K562 (cell line): ENCODE results near the gene EPHA2. TPM values are rescaled to one million over a fixed set of nuclear protein-coding genes. Genes with fewer than 3 reads are reported as not detected.

ENCODE experiments used
- ARNT ChIP-seq, 2 experiments: fragments of 450-650 bp; IDR thresholded peaks; 2 replicates each; pipeline ENCODE4 v1.6.1; 2016; ENCODE audit warnings: mild to moderate bottlenecking in 1 of 2
- CSDE1 ChIP-seq, 2 experiments: fragments of 450-650 bp; IDR thresholded peaks; 2 replicates each; pipeline ENCODE4 v1.6.1; 2016; ENCODE audit warnings: mild to moderate bottlenecking in 1 of 2
- E4F1 ChIP-seq: fragments of 250-450 bp; sonication (Bioruptor Pico); IDR thresholded peaks from 2 replicates; pipeline ENCODE4 v1.5.0; 2021; ENCODE audit warnings: mild to moderate bottlenecking, borderline replicate concordance
- ELF4 ChIP-seq: fragments of 450-650 bp; formaldehyde crosslinking; IDR thresholded peaks from 2 replicates; pipeline ENCODE4 v1.4.0; 2022; ENCODE audit warnings: missing genetic modification characterization
- ESRRA ChIP-seq: fragments of 450-650 bp; IDR thresholded peaks from 2 replicates; pipeline ENCODE4 v1.6.1; 2014; ENCODE audit warnings: low read depth, mild to moderate bottlenecking, moderate library complexity, borderline replicate concordance
- FOS ChIP-seq: IDR thresholded peaks from 3 replicates; pipeline ENCODE4 v1.6.1; 2011; ENCODE audit not compliant: insufficient read length; ENCODE audit errors: extremely low read depth
- HSF4 ChIP-seq: fragments of 250-450 bp; sonication (Bioruptor Pico); IDR thresholded peaks from 2 replicates; pipeline ENCODE4 v2.1.2; 2022; ENCODE audit warnings: mild to moderate bottlenecking, moderate library complexity, borderline replicate concordance
- LCOR ChIP-seq: sonication (generic); formaldehyde crosslinking; IDR thresholded peaks from 2 replicates; pipeline ENCODE4 v1.8.0; 2022; ENCODE audit warnings: mild to moderate bottlenecking, missing genetic modification reagents
- MCM3 ChIP-seq: fragments of 450-650 bp; IDR thresholded peaks from 2 replicates; pipeline ENCODE4 v1.6.1; 2016
- NEUROD1 ChIP-seq: fragments of 150-350 bp; IDR thresholded peaks from 2 replicates; pipeline ENCODE4 v1.6.1; 2014; ENCODE audit warnings: borderline replicate concordance, low read length, low read depth; ENCODE audit not compliant: partially characterized antibody
- NR3C1 ChIP-seq: sonication (generic); formaldehyde crosslinking; IDR thresholded peaks from 2 replicates; pipeline ENCODE4 v1.8.1; 2022; ENCODE audit warnings: missing genetic modification reagents
- SFPQ ChIP-seq: fragments of 200-400 bp; formaldehyde crosslinking; IDR thresholded peaks from 2 replicates; pipeline ENCODE4 v1.6.1; 2017; ENCODE audit warnings: mild to moderate bottlenecking, low read depth, low read length, moderate library complexity
- SIN3B ChIP-seq: fragments of 450-650 bp; IDR thresholded peaks from 2 replicates; pipeline ENCODE4 v1.6.1; 2017; ENCODE audit warnings: low read depth, mild to moderate bottlenecking, moderate library complexity
- SIRT6 ChIP-seq: IDR thresholded peaks from one replicate; pipeline ENCODE4 v1.6.1; 2012; ENCODE audit warnings: low read depth, mild to moderate bottlenecking, control low read depth, inconsistent platforms, low read length, moderate library complexity
- SP1 ChIP-seq: sonication (generic); formaldehyde crosslinking; IDR thresholded peaks from 2 replicates; pipeline ENCODE4 v1.8.1; 2022; ENCODE audit warnings: mild to moderate bottlenecking, missing genetic modification reagents
- TOE1 ChIP-seq, 2 experiments: fragments of 450-650 bp in 1 of 2; sonication (generic) in 1 of 2; formaldehyde crosslinking in 1 of 2; IDR thresholded peaks; 2 replicates each; pipeline versions ENCODE4 v1.7.1 to v1.8.0; 2016 to 2022; ENCODE audit warnings: borderline replicate concordance in 2 of 2, mild to moderate bottlenecking in 2 of 2, antibody characterized with exemption in 1 of 2, inconsistent platforms in 1 of 2, low read depth in 1 of 2, missing genetic modification reagents in 1 of 2, moderate library complexity in 1 of 2
- TRIM28 ChIP-seq: fragments of 450-650 bp; IDR thresholded peaks from 2 replicates; pipeline ENCODE4 v1.6.1; 2017
- USF1 ChIP-seq: sonication (generic); formaldehyde crosslinking; IDR thresholded peaks from 2 replicates; pipeline ENCODE4 v1.9.0; 2022; ENCODE audit warnings: mild to moderate bottlenecking, missing genetic modification reagents
- ZKSCAN1 ChIP-seq: fragments of 150-350 bp; IDR thresholded peaks from 2 replicates; pipeline ENCODE4 v1.6.1; 2016; ENCODE audit warnings: low read depth, low read length
- ZNF24 ChIP-seq: fragments of 450-650 bp; IDR thresholded peaks from 2 replicates; pipeline ENCODE4 v1.6.1; 2016
- ZNF561 ChIP-seq: fragments of 450-650 bp; formaldehyde crosslinking; conservative IDR thresholded peaks from 2 replicates; pipeline ENCODE4 v1.4.0; 2020; ENCODE audit warnings: mild to moderate bottlenecking, moderate library complexity
- ZNF695 ChIP-seq: fragments of 450-650 bp; formaldehyde crosslinking; IDR thresholded peaks from 2 replicates; pipeline ENCODE4 v1.4.0; 2020; ENCODE audit warnings: mild to moderate bottlenecking, moderate library complexity
- polyA plus RNA-seq, 8 experiments: library from polyadenylated mRNA; depleted of rRNA in 4 of 8; stranded (reverse) in 5 of 8; unstranded in 3 of 8; fragments of >200 nt; fragmentation: Nextera tagmentation in 2 of 8; fragmentation: Illumina TruSeq in 1 of 8; extraction: Ambion mirVana in 2 of 8; extraction: Trizol in 1 of 8; gene quantifications; 2 replicates each; pipeline versions ENCODE4 v1.2.1 to v1.2.3, GENCODE V29; 2011 to 2014; ENCODE audit warnings: inconsistent platforms in 1 of 8, missing spikeins in 1 of 8
- total RNA-seq, 7 experiments: library from RNA; depleted of rRNA in 6 of 7; stranded (reverse); fragments of >200 nt in 6 of 7; fragmentation: Illumina TruSeq in 2 of 7; extraction: Trizol in 2 of 7; gene quantifications; 2 replicates each; pipeline versions ENCODE4 v1.2.1 to v1.2.3, GENCODE V29; 2011 to 2021; ENCODE audit warnings: low replicate concordance in 1 of 7

EPHA2 gene
- total and polyA plus RNA-seq, 9 of the 15 experiments (the other 6 are each of a cell fraction or from before 2014, with no cell fraction given): 0.04 to 0.40 (median 0.07) TPM; not detected in 4

GRCh38 chr1:16187748-16188401 is 32.0 kb upstream of the EPHA2 start (continued):
- TF ChIP-seq NEUROD1: peak; percentile 65
- TF ChIP-seq ZNF561 (CRISPR knock-in tag): no peak
- no peak for TF ChIP-seq TRIM28
- no peak for TF ChIP-seq ELF4 (CRISPR knock-in tag)
- TF ChIP-seq ESRRA: peak; percentile 82
- TF ChIP-seq SP1 (CRISPR knock-in tag): peak; percentile 67
- no peak for TF ChIP-seq NR3C1
- TF ChIP-seq E4F1 (CRISPR knock-in tag): no peak
- peak; percentile 34 for TF ChIP-seq ZNF24
- TF ChIP-seq ARNT (IDR thresholded peaks at IDR 0.05): no peak
- TF ChIP-seq SIN3B: no peak
- TF ChIP-seq USF1 (CRISPR knock-in tag): no peak
- no peak for TF ChIP-seq TOE1 (IDR thresholded peaks at IDR 0.05; ENCODE audit: borderline replicate concordance)
- TF ChIP-seq TOE1 (CRISPR knock-in tag; IDR thresholded peaks at IDR 0.05; ENCODE audit: borderline replicate concordance, low read depth): peak; percentile 71; the same call in 1 of the 2 replicates
- no peak for TF ChIP-seq MCM3
- TF ChIP-seq SFPQ: no peak
- 0 out of 2 replicates have a peak, but pooled peaks have one; percentile 9 for TF ChIP-seq ZNF695 (CRISPR knock-in tag)
- 0 out of 2 replicates have a peak, but pooled peaks have one; percentile 36 for TF ChIP-seq LCOR (CRISPR knock-in tag)
- TF ChIP-seq HSF4 (CRISPR knock-in tag): no peak
- no peak for TF ChIP-seq SIRT6
- peak; percentile 86 for TF ChIP-seq ZKSCAN1
- no peak for TF ChIP-seq FOS
- no peak for TF ChIP-seq CSDE1 (IDR thresholded peaks at IDR 0.05)
